ENCODE data around the gene HAO2. TPM values are rescaled to one million over a fixed set of nuclear protein-coding genes. Genes with fewer than 3 reads are reported as not detected.
"Not testable (repeated sequence)": the region's sequence is repeated elsewhere in the genome, so short reads cannot be mapped to it uniquely, and the experiment has no call there.

HAO2 gene
- total and polyA plus RNA-seq, 9 donors: 0.08 to 0.15 (median 0.13) TPM; not detected in 6

GRCh38 chr1:119330466-119331189, 38.0 kb upstream of the HAO2 start:
- no peak overlapping the region for H3K27ac ChIP-seq (ENCODE audit: low read length)
- WGBS (ENCODE audit: insufficient coverage): 61% methylated on average over 2 of the region's 6 CpGs

GRCh38 chr1:119331190-119331515, 37.4 kb upstream of the HAO2 start:
- H3K9me3 ChIP-seq (replicated peaks; ENCODE audit: control insufficient read depth, low read depth, low read length): no peaks in the 10 kb centered on the region
- no peaks in the 10 kb centered on the region for H3K27me3 ChIP-seq (ENCODE audit: control insufficient read depth, insufficient read depth, low read length)
- WGBS (ENCODE audit: insufficient coverage): 50% methylated on average over 6 of the region's 6 CpGs
- H3K4me3 ChIP-seq (ENCODE audit: low read length): no peak overlapping the region
- H3K36me3 ChIP-seq (ENCODE audit: control insufficient read depth, insufficient read depth, low read length): no peaks in the 10 kb centered on the region
- no peak overlapping the region for H3K27ac ChIP-seq (ENCODE audit: low read length)
- H3K4me1 ChIP-seq (ENCODE audit: control insufficient read depth, insufficient read depth, low read length): peaks cover 37% of the 10 kb centered on the region
- peak; percentile 64 for DNase-seq

More at GRCh38 chr1:119330466-119331189, 38.0 kb upstream of the HAO2 start:
- H3K9me3 ChIP-seq (replicated peaks; ENCODE audit: control insufficient read depth, low read depth, low read length): no peaks in the 10 kb centered on the region
- H3K27me3 ChIP-seq (ENCODE audit: control insufficient read depth, insufficient read depth, low read length): no peaks in the 10 kb centered on the region
- no peaks in the 10 kb centered on the region for H3K36me3 ChIP-seq (ENCODE audit: control insufficient read depth, insufficient read depth, low read length)
- peaks cover 34% of the 10 kb centered on the region for H3K4me1 ChIP-seq (ENCODE audit: control insufficient read depth, insufficient read depth, low read length)
- no peak overlapping the region for H3K4me3 ChIP-seq (ENCODE audit: low read length)
- DNase-seq: no peak

- H3K4me3 ChIP-seq (ENCODE audit: low read length): no peak overlapping the region
- no peaks in the 10 kb centered on the region for H3K9me3 ChIP-seq (replicated peaks; ENCODE audit: control insufficient read depth, low read depth, low read length)
- no peaks in the 10 kb centered on the region for H3K36me3 ChIP-seq (ENCODE audit: control insufficient read depth, insufficient read depth, low read length)
- WGBS (ENCODE audit: insufficient coverage): 78% methylated on average over 1 of the region's 1 CpG
- peaks cover 35% of the 10 kb centered on the region for H3K4me1 ChIP-seq (ENCODE audit: control insufficient read depth, insufficient read depth, low read length)
- no peaks in the 10 kb centered on the region for H3K27me3 ChIP-seq (ENCODE audit: control insufficient read depth, insufficient read depth, low read length)
- H3K27ac ChIP-seq (ENCODE audit: low read length): no peak overlapping the region
- no peak for DNase-seq
Measured at GRCh38 chr1:119331915-119332314, 36.7 kb upstream of the HAO2 start.

- no peaks in the 10 kb centered on the region for H3K9me3 ChIP-seq (replicated peaks; ENCODE audit: control insufficient read depth, low read depth, low read length)
- no peak overlapping the region for H3K4me3 ChIP-seq (ENCODE audit: low read length)
- DNase-seq: no peak
- 42% methylated on average over 2 of the region's 6 CpGs for WGBS (ENCODE audit: insufficient coverage)
- H3K27ac ChIP-seq (ENCODE audit: low read length): no peak overlapping the region
- H3K36me3 ChIP-seq (ENCODE audit: control insufficient read depth, insufficient read depth, low read length): no peaks in the 10 kb centered on the region
- H3K27me3 ChIP-seq (ENCODE audit: control insufficient read depth, insufficient read depth, low read length): no peaks in the 10 kb centered on the region
- H3K4me1 ChIP-seq (ENCODE audit: control insufficient read depth, insufficient read depth, low read length): peaks cover 34% of the 10 kb centered on the region
Measured at GRCh38 chr1:119332622-119333021, 36.0 kb upstream of the HAO2 start.

GRCh38 chr1:119333163-119333896, 35.3 kb upstream of the HAO2 start:
- Histone ChIP-seq H3K9me3 (replicated peaks; ENCODE audit: control insufficient read depth, low read depth, low read length) (no peaks in the 10 kb centered on the region), H3K27me3 (ENCODE audit: control insufficient read depth, insufficient read depth, low read length) (no peaks in the 10 kb centered on the region), H3K4me3 (ENCODE audit: low read length) (no peak overlapping the region), H3K36me3 (ENCODE audit: control insufficient read depth, insufficient read depth, low read length) (no peaks in the 10 kb centered on the region), H3K27ac (ENCODE audit: low read length) (no peak overlapping the region), H3K4me1 (ENCODE audit: control insufficient read depth, insufficient read depth, low read length) (peaks cover 29% of the 10 kb centered on the region)
- DNase-seq: no peak
- WGBS (ENCODE audit: insufficient coverage): 86% methylated on average over 22 of the region's 23 CpGs

GRCh38 chr1:119333897-119334250, 34.7 kb upstream of the HAO2 start:
- H3K4me3 ChIP-seq (ENCODE audit: low read length); DNase-seq; H3K9me3 ChIP-seq (replicated peaks; ENCODE audit: control insufficient read depth, low read depth, low read length); H3K27ac ChIP-seq (ENCODE audit: low read length); H3K36me3 ChIP-seq (ENCODE audit: control insufficient read depth, insufficient read depth, low read length); H3K27me3 ChIP-seq (ENCODE audit: control insufficient read depth, insufficient read depth, low read length): not testable (repeated sequence)
- peaks cover 27% of the 10 kb centered on the region for H3K4me1 ChIP-seq (ENCODE audit: control insufficient read depth, insufficient read depth, low read length)
- 81% methylated on average over 12 of the region's 16 CpGs for WGBS (ENCODE audit: insufficient coverage)

- WGBS (ENCODE audit: insufficient coverage): 42% methylated on average over 2 of the region's 4 CpGs
- H3K4me1 ChIP-seq (ENCODE audit: control insufficient read depth, insufficient read depth, low read length): peaks cover 9% of the 10 kb centered on the region
- H3K9me3 ChIP-seq (replicated peaks; ENCODE audit: control insufficient read depth, low read depth, low read length): no peaks in the 10 kb centered on the region
- no peaks in the 10 kb centered on the region for H3K36me3 ChIP-seq (ENCODE audit: control insufficient read depth, insufficient read depth, low read length)
- no peaks in the 10 kb centered on the region for H3K27me3 ChIP-seq (ENCODE audit: control insufficient read depth, insufficient read depth, low read length)
- H3K4me3 ChIP-seq (ENCODE audit: low read length): no peak overlapping the region
- peak overlapping the region; percentile 31 for H3K27ac ChIP-seq (ENCODE audit: low read length)
- peak; percentile 81 for DNase-seq
Measured at GRCh38 chr1:119336848-119337247, 31.7 kb upstream of the HAO2 start.

- no peaks in the 10 kb centered on the region for H3K27me3 ChIP-seq (ENCODE audit: control insufficient read depth, insufficient read depth, low read length)
- H3K27ac ChIP-seq (ENCODE audit: low read length): no peak overlapping the region
- peaks cover 9% of the 10 kb centered on the region for H3K4me1 ChIP-seq (ENCODE audit: control insufficient read depth, insufficient read depth, low read length)
- H3K4me3 ChIP-seq (ENCODE audit: low read length): no peak overlapping the region
- DNase-seq: no peak
- H3K9me3 ChIP-seq (replicated peaks; ENCODE audit: control insufficient read depth, low read depth, low read length): no peaks in the 10 kb centered on the region
- no peaks in the 10 kb centered on the region for H3K36me3 ChIP-seq (ENCODE audit: control insufficient read depth, insufficient read depth, low read length)
- no CpG with 5 or more reads among the region's 2 CpGs for WGBS (ENCODE audit: insufficient coverage)
Measured at GRCh38 chr1:119338004-119338403, 30.6 kb upstream of the HAO2 start.

GRCh38 chr1:119338757-119339156, 29.8 kb upstream of the HAO2 start:
- no peak for DNase-seq
- no CpG with 5 or more reads among the region's 3 CpGs for WGBS (ENCODE audit: insufficient coverage)
- Histone ChIP-seq H3K27ac (ENCODE audit: low read length) (no peak overlapping the region), H3K9me3 (replicated peaks; ENCODE audit: control insufficient read depth, low read depth, low read length) (no peaks in the 10 kb centered on the region), H3K36me3 (ENCODE audit: control insufficient read depth, insufficient read depth, low read length) (no peaks in the 10 kb centered on the region), H3K4me1 (ENCODE audit: control insufficient read depth, insufficient read depth, low read length) (peaks cover 9% of the 10 kb centered on the region), H3K4me3 (ENCODE audit: low read length) (no peak overlapping the region), H3K27me3 (ENCODE audit: control insufficient read depth, insufficient read depth, low read length) (no peaks in the 10 kb centered on the region)

- H3K36me3 ChIP-seq (ENCODE audit: control insufficient read depth, insufficient read depth, low read length): no peaks in the 10 kb centered on the region
- no peak overlapping the region for H3K4me3 ChIP-seq (ENCODE audit: low read length)
- peaks cover 9% of the 10 kb centered on the region for H3K4me1 ChIP-seq (ENCODE audit: control insufficient read depth, insufficient read depth, low read length)
- no peaks in the 10 kb centered on the region for H3K27me3 ChIP-seq (ENCODE audit: control insufficient read depth, insufficient read depth, low read length)
- H3K9me3 ChIP-seq (replicated peaks; ENCODE audit: control insufficient read depth, low read depth, low read length): peaks cover 6% of the 10 kb centered on the region
- DNase-seq: no peak
- H3K27ac ChIP-seq (ENCODE audit: low read length): no peak overlapping the region
Measured at GRCh38 chr1:119340861-119341261, 27.7 kb upstream of the HAO2 start.

All from muscle of leg (tissue), 11 donors.